ENCODE data around the gene TEX101.
"Not testable (repeated sequence)": the region's sequence is repeated elsewhere in the genome, so short reads cannot be mapped to it uniquely, and the experiment has no call there.

GRCh38 chr19:43444091-43444490 lies 29.4 kb downstream of the TEX101 start:
- TF ChIP-seq CTCF, POLR2A (IDR thresholded peaks at IDR 0.05): not testable (repeated sequence)

Measured in right lobe of liver (tissue), 4 donors.